ENCODE results near the gene IL15.

DNA sequence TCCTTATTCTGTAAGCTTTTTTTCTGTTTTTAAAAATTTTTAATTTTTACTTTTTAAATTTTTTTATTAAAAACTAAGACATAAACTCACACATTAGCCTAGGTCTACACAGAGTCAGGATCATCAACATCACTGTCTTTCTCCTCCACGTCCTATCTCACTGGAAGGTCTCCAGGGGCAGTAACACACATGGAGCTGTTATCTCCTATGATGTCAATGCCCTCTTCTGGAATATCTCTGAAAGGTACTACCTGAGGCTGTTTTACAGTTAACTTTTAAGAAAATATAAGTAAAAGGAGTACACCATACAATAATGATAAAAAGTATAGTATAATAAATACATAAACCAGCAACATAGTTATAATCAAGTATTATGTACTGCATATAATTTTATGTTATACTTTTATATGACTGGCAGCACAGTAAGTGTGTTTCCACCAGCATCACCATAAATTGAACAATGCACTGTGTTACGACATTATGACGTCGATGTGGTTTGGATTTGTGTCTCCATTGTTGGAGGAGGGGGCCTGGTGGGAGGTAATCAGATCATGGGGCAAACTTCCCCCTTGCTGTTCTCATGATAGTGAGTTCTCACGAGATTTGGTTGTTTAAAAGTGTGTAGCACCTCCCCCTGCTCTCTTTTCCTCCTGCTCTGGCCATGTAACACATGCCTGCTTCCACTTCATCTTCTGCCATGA, 21.3 kb downstream of the IL15 start:
- TF ChIP-seq, protein P1, sequence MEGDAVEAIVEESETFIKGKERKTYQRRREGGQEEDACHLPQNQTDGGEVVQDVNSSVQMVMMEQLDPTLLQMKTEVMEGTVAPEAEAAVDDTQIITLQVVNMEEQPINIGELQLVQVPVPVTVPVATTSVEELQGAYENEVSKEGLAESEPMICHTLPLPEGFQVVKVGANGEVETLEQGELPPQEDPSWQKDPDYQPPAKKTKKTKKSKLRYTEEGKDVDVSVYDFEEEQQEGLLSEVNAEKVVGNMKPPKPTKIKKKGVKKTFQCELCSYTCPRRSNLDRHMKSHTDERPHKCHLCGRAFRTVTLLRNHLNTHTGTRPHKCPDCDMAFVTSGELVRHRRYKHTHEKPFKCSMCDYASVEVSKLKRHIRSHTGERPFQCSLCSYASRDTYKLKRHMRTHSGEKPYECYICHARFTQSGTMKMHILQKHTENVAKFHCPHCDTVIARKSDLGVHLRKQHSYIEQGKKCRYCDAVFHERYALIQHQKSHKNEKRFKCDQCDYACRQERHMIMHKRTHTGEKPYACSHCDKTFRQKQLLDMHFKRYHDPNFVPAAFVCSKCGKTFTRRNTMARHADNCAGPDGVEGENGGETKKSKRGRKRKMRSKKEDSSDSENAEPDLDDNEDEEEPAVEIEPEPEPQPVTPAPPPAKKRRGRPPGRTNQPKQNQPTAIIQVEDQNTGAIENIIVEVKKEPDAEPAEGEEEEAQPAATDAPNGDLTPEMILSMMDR (IDR thresholded peaks at IDR 0.05; ENCODE audit: low read depth, low read length, poor library complexity, severe bottlenecking), result no peak
- TF ChIP-seq EZH2phosphoT487 (IDR thresholded peaks at IDR 0.05; ENCODE audit: borderline replicate concordance, low read length), result no peak

All from DOHH2 (cell line).